Endothelial cell of umbilical vein (primary cell): ENCODE results near the gene SERPINA3. TPM values are rescaled to one million over a fixed set of nuclear protein-coding genes. Genes with fewer than 3 reads are reported as not detected.

ENCODE experiments used
- BruUV-seq: library from RNA; stranded (reverse); fragments of 400-500 nt; replicated peaks from 2 replicates; lab custom pipeline; 2021; lab: Mats Ljungman, UMichigan
- CTCF ChIA-PET: fragments of 300-600, 350-600 bp; sonication (Branson Sonifier 250); formaldehyde crosslinking; loops from one replicate; lab custom pipeline; 2021; ENCODE audit warnings: antibody characterized with exemption, inconsistent platforms; lab: Charles Lee
- POLR2A ChIA-PET: fragments of 300-600, 350-600 bp; sonication (Branson Sonifier 250); formaldehyde crosslinking; loops from one replicate; lab custom pipeline; 2021; ENCODE audit warnings: antibody characterized with exemption, inconsistent platforms; lab: Charles Lee
- DNase-seq: peaks from one replicate; pipeline ENCODE4 v3.0.0-alpha.2; 2011; ENCODE audit warnings: low read depth, low spot score
- FAIRE-seq: peaks from 2 replicates; lab custom pipeline; 2011; peaks lifted over from hg19 to GRCh38; lab: Jason Lieb, UNC
- H2AFZ ChIP-seq: 2 replicates; pipeline ENCODE4 v1.6.0; 2012; ENCODE audit warnings: low read depth, low read length, control low read depth, inconsistent platforms
- H3K27ac ChIP-seq: 2 replicates; pipeline ENCODE4 v1.5.1; 2011; ENCODE audit warnings: low read depth, mild to moderate bottlenecking, control low read depth, low read length, moderate library complexity; ENCODE audit not compliant: insufficient read depth
- H3K27me3 ChIP-seq, 2 experiments: 2 replicates each; pipeline versions ENCODE4 v1.6.0 to v1.6.1; 2011; ENCODE audit warnings: low read length in 2 of 2, mixed read lengths in 1 of 2; ENCODE audit not compliant: control insufficient read depth in 2 of 2, insufficient read depth in 2 of 2
- H3K36me3 ChIP-seq, 2 experiments: 2 replicates in 1 of 2; 3 replicates in 1 of 2; pipeline ENCODE4 v1.5.1; 2011; ENCODE audit warnings: low read length in 2 of 2, mild to moderate bottlenecking in 1 of 2, moderate library complexity in 1 of 2; ENCODE audit not compliant: control insufficient read depth in 2 of 2, insufficient read depth in 2 of 2; ENCODE audit errors: extremely low read depth in 1 of 2
- H3K4me1 ChIP-seq: 3 replicates; pipeline ENCODE4 v1.5.1; 2011; ENCODE audit warnings: mild to moderate bottlenecking, low read length; ENCODE audit not compliant: control insufficient read depth, insufficient read depth; ENCODE audit errors: extremely low read depth
- H3K4me2 ChIP-seq: 2 replicates; pipeline ENCODE4 v1.6.1; 2011; ENCODE audit warnings: low read length, control low read depth, mixed read lengths; ENCODE audit not compliant: insufficient read depth
- H3K4me3 ChIP-seq, 3 experiments: fragments of 200-600 bp in 1 of 3; sonication (generic), shearing (Covaris generic) in 1 of 3; replicated peaks in 1 of 3; 2 replicates each; pipeline ENCODE4 v1.5.1; 2011 to 2016; ENCODE audit warnings: control low read depth in 3 of 3, low read length in 3 of 3, mild to moderate bottlenecking in 2 of 3, inconsistent platforms in 1 of 3, low read depth in 1 of 3, moderate library complexity in 1 of 3; ENCODE audit not compliant: insufficient read depth in 1 of 3
- H3K79me2 ChIP-seq: 2 replicates; pipeline ENCODE4 v1.6.0; 2012; ENCODE audit warnings: low read length, inconsistent platforms; ENCODE audit not compliant: control insufficient read depth, insufficient read depth
- H3K9ac ChIP-seq: replicated peaks from 2 replicates; pipeline ENCODE3; 2011; ENCODE audit warnings: low read length, control low read depth; ENCODE audit not compliant: insufficient read depth; ENCODE audit errors: extremely low read depth
- H3K9me1 ChIP-seq: replicated peaks from 3 replicates; pipeline ENCODE4 v1.6.0; 2011; ENCODE audit warnings: mild to moderate bottlenecking, low read length; ENCODE audit not compliant: control insufficient read depth, insufficient read depth; ENCODE audit errors: extremely low read depth
- H3K9me3 ChIP-seq: replicated peaks from 2 replicates; pipeline ENCODE4 v1.5.1; 2012; ENCODE audit warnings: low read length, inconsistent platforms; ENCODE audit not compliant: control insufficient read depth, insufficient read depth
- H4K20me1 ChIP-seq: replicated peaks from 2 replicates; pipeline ENCODE3; 2011; ENCODE audit warnings: mild to moderate bottlenecking, low read length; ENCODE audit not compliant: control insufficient read depth, insufficient read depth; ENCODE audit errors: extremely low read depth
- EZH2 ChIP-seq: IDR thresholded peaks from 2 replicates; pipeline ENCODE4 v1.6.1; 2012; ENCODE audit warnings: borderline replicate concordance, low read depth, mild to moderate bottlenecking, moderate library complexity, low read length, inconsistent platforms; ENCODE audit not compliant: severe bottlenecking
- FOS ChIP-seq: IDR thresholded peaks from 2 replicates; pipeline ENCODE4 v1.6.1; 2011; ENCODE audit warnings: mild to moderate bottlenecking, low read length, moderate library complexity, borderline replicate concordance; ENCODE audit not compliant: insufficient read depth
- JUN ChIP-seq: IDR thresholded peaks from 2 replicates; pipeline ENCODE4 v1.6.1; 2011; ENCODE audit warnings: borderline replicate concordance, low read depth; ENCODE audit not compliant: insufficient read length, insufficient read depth
- MAX ChIP-seq: IDR thresholded peaks from 2 replicates; pipeline ENCODE4 v1.6.1; 2011; ENCODE audit not compliant: insufficient read depth, insufficient read length
- dilution Hi-C: fragments of 300-500 bp; cut with MboI; formaldehyde crosslinking; loops from one replicate; pipeline ENCODE4 v1.15.0; 2019; ENCODE audit warnings: low sequenced_read_pairs; ENCODE audit not compliant: extremely low pct_ligation_motif_present
- intact Hi-C: fragments of 100-400 bp; cut with micrococcal nuclease; formaldehyde crosslinking; loops from one replicate; pipeline ENCODE4 v1.10.0; 2022
- polyA plus RNA-seq, 4 experiments: library from polyadenylated mRNA; depleted of rRNA in 3 of 4; stranded (reverse) in 3 of 4; unstranded in 1 of 4; fragments of >200 nt; gene quantifications; 2 replicates each; pipeline versions ENCODE4 v1.2.1 to v1.2.3, GENCODE V29; 2011 to 2012; ENCODE audit warnings: missing spikeins in 1 of 4
- total RNA-seq: library from RNA; stranded (reverse); gene quantifications from 2 replicates; pipeline ENCODE4 v1.2.3, GENCODE V29; 2021
- TF ChIP-seq, protein P1 (sequence below), 2 donors: IDR thresholded peaks; 1 replicate in 1 of 2; 2 replicates in 1 of 2; pipeline ENCODE4 v1.5.1; 2011; ENCODE audit warnings: low read length in 2 of 2, mild to moderate bottlenecking in 2 of 2, moderate library complexity in 2 of 2, control low read depth in 1 of 2, inconsistent platforms in 1 of 2, low read depth in 1 of 2; ENCODE audit not compliant: insufficient read depth in 1 of 2; ENCODE audit errors: extremely low read depth in 1 of 2

SERPINA3 gene
- total and polyA plus RNA-seq, 2 donors (not counting 3 experiments of a cell fraction or from before 2014, with no cell fraction given) = not detected

- ChIA-PET CTCF (no interaction called here), POLR2A (no interaction called here)
- Histone ChIP-seq H2AFZ (no peak overlapping the region), H3K36me3 (no peaks in the 10 kb centered on the region), H4K20me1 (no peaks in the 10 kb centered on the region), H3K27me3 (no peaks in the 10 kb centered on the region), H3K79me2 (no peaks in the 10 kb centered on the region), H3K9me1 (no peaks in the 10 kb centered on the region), H3K4me1 (no peaks in the 10 kb centered on the region), H3K4me3 (no peak overlapping the region), H3K4me2 (no peak overlapping the region), H3K27ac (no peak overlapping the region), H3K9ac (no peak overlapping the region), H3K9me3 (no peaks in the 10 kb centered on the region)
- TF ChIP-seq, protein P1, sequence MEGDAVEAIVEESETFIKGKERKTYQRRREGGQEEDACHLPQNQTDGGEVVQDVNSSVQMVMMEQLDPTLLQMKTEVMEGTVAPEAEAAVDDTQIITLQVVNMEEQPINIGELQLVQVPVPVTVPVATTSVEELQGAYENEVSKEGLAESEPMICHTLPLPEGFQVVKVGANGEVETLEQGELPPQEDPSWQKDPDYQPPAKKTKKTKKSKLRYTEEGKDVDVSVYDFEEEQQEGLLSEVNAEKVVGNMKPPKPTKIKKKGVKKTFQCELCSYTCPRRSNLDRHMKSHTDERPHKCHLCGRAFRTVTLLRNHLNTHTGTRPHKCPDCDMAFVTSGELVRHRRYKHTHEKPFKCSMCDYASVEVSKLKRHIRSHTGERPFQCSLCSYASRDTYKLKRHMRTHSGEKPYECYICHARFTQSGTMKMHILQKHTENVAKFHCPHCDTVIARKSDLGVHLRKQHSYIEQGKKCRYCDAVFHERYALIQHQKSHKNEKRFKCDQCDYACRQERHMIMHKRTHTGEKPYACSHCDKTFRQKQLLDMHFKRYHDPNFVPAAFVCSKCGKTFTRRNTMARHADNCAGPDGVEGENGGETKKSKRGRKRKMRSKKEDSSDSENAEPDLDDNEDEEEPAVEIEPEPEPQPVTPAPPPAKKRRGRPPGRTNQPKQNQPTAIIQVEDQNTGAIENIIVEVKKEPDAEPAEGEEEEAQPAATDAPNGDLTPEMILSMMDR (IDR thresholded peaks at IDR 0.05; ENCODE audit: extremely low read depth in 1 of 2, insufficient read depth in 1 of 2, low read depth in 1 of 2, low read length in 2 of 2) = no peak
- TF ChIP-seq MAX (no peak), EZH2 (no peak), FOS (no peak), JUN (no peak)
- intact Hi-C loops = no loop called here
- BruUV-seq = no TSS peak
- FAIRE-seq (no peak), DNase-seq (no peak)
- dilution Hi-C loops = no loop called here
Measured at GRCh38 chr14:94573475-94574277, 38.5 kb upstream of the SERPINA3 start.
